Spleen (tissue), 7 donors: Measurements from ENCODE around the gene CCDC148.

Experiments used
- CTCF ChIP-seq, 11 experiments: fragments of 200-600 bp in 7 of 11; fragments of 450-650 bp in 4 of 11; sonication (generic) in 4 of 11; IDR thresholded peaks in 8 of 11; conservative IDR thresholded peaks in 3 of 11; 1 replicate in 7 of 11; 2 replicates in 4 of 11; pipeline versions ENCODE4 v1.4.0 to v1.8.0; 2016 to 2021; ENCODE audit warnings: antibody characterized with exemption in 11 of 11, inconsistent platforms in 4 of 11, mild to moderate bottlenecking in 1 of 11
- POLR2A ChIP-seq, 3 donors: fragments of 450-650 bp; IDR thresholded peaks; one replicate each; pipeline ENCODE4 v1.5.1; 2017; ENCODE audit warnings: antibody characterized with exemption in 3 of 3, mild to moderate bottlenecking in 1 of 3
- POLR2AphosphoS5 ChIP-seq, 3 donors: sonication (generic); formaldehyde crosslinking; IDR thresholded peaks; one replicate each; pipeline ENCODE4 v1.5.1; 2017; ENCODE audit warnings: antibody characterized with exemption in 3 of 3
- donor health status: DM: no; HTN: no; CAD: no; lungs with moderate emphysema.
- donor health status: DM: no; HTN: no; CAD: no.
- donor health status: DM: no; HTN: no; CAD: no.

GRCh38 chr2:158478816-158479215, 22.3 kb upstream of the CCDC148 start:
- TF ChIP-seq CTCF (IDR thresholded peaks at IDR 0.05 in 8 of 11, conservative IDR thresholded peaks at IDR 0.05 in 3 of 11): no peak
- TF ChIP-seq POLR2A (IDR thresholded peaks at IDR 0.05): no peak
- no peak for TF ChIP-seq POLR2AphosphoS5 (IDR thresholded peaks at IDR 0.05)
